ENCODE results near the gene PPP2R2D. TPM values are rescaled to one million over a fixed set of nuclear protein-coding genes. Genes with fewer than 3 reads are reported as not detected.

PPP2R2D gene
- total RNA-seq, 2 donors from 2014 or later = 23.8 to 30.6 TPM

DNA sequence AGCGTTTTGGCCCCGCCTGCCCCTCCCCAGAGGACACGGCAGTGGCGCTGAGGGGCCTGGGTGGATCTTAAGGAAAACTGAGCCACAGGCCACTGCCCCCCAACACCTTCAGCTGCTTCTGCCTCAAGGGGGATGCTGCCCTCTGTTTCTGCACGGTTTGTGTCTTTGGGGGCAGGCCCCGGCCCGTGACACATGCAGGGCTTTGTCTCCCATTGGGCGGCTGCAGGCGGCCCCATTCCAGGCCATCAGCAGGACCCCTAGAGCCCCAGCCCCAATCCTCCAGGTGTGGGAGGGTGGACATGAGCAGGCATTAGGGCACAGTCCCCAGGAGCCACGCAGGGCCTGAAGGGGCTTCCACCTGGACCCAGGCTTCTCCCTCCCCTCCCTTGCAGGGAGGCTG lies 25.3 kb upstream of the PPP2R2D start:
- Histone ChIP-seq H3K4me1 (peaks cover 0 to 10% of the 10 kb centered on the region in 2 donors), H3K27ac (no peak overlapping the region), H3K9me3 (no peaks in the 10 kb centered on the region), H3K4me3 (no peak overlapping the region), H3K36me3 (no peaks in the 10 kb centered on the region), H3K27me3 (no peaks in the 10 kb centered on the region)
- no peak for TF ChIP-seq CTCF (IDR thresholded peaks at IDR 0.05)
- no peak for DNase-seq (ENCODE audit: low spot score)

DNA sequence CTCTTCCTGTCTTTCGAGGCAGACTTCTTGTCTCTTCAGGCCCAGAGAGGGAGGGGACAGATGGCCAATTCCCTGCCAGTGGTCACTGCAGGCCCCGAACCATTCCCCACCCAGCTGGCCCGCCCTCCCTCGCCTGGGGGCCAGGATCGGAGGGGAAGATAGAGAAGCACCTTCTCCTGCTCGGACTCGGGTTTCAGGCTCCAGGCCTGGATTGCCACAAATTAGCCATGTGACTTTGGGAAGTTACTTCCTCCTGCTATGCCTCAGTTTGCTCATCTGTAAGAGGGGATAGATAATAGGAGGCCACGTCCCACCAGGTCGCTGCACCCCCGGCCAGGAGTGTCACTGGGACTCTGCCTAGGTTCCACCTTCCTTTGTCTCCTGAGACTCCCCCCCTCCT lies 24.8 kb upstream of the PPP2R2D start:
- no peaks in the 10 kb centered on the region for H3K27me3 ChIP-seq
- no peak overlapping the region for H3K27ac ChIP-seq

GRCh38 chr10:131876508-131876907 lies 24.3 kb upstream of the PPP2R2D start:
- Histone ChIP-seq H3K27me3 (no peaks in the 10 kb centered on the region), H3K36me3 (no peaks in the 10 kb centered on the region), H3K4me3 (no peak overlapping the region), H3K4me1 (peaks cover 0 to 10% of the 10 kb centered on the region in 2 donors), H3K27ac (no peak overlapping the region), H3K9me3 (no peaks in the 10 kb centered on the region)
- no peak for DNase-seq (ENCODE audit: low spot score)
- no peak for TF ChIP-seq CTCF (IDR thresholded peaks at IDR 0.05)

More for the DNA sequence above, 24.8 kb upstream of the PPP2R2D start:
- Histone ChIP-seq H3K4me3 (no peak overlapping the region), H3K4me1 (peaks cover 0 to 10% of the 10 kb centered on the region in 2 donors), H3K36me3 (no peaks in the 10 kb centered on the region), H3K9me3 (no peaks in the 10 kb centered on the region)
- DNase-seq (ENCODE audit: low spot score) = no peak
- no peak for TF ChIP-seq CTCF (IDR thresholded peaks at IDR 0.05)

DNA sequence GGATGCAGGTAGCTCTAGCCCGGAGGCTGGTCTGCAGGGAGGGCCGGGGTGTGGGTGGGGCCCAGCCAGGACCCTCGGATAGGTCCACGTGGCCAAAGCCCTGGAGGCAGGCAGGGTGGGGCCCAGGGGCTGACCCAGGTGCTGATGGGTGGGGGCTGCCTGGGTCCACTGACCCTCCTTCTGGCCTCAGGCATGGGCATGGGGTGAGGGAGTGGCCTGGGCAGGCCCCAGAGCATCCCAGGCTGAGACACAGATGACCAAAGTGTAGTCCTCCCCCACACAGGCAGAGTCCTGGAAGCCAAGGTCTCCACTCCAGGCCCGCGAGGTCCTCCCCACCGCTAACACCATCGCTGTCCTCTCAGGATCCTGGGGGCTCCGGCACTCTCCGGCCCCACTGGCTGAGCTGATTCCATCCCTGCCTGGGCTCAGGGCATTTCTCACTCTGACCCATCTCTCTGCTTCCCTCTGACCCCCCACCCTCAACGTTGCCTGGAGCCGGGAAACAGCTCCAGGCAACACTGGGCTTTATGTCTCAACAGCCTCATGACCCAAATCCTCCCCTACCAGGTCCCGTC lies 20.7 kb upstream of the PPP2R2D start:
- H3K4me1 ChIP-seq = peaks cover 0 to 4% of the 10 kb centered on the region in 2 donors
- no peak for TF ChIP-seq CTCF (IDR thresholded peaks at IDR 0.05)
- no peak overlapping the region for H3K27ac ChIP-seq
- H3K36me3 ChIP-seq = no peaks in the 10 kb centered on the region
- H3K27me3 ChIP-seq = no peaks in the 10 kb centered on the region
- H3K4me3 ChIP-seq = no peak overlapping the region
- DNase-seq (ENCODE audit: low spot score) = no peak
- no peaks in the 10 kb centered on the region for H3K9me3 ChIP-seq

GRCh38 chr10:131881104-131881880 lies 19.5 kb upstream of the PPP2R2D start:
- H3K27ac ChIP-seq = no peak overlapping the region
- no peak for TF ChIP-seq CTCF (IDR thresholded peaks at IDR 0.05)
- no peaks in the 10 kb centered on the region for H3K9me3 ChIP-seq
- H3K36me3 ChIP-seq = no peaks in the 10 kb centered on the region
- DNase-seq (ENCODE audit: low spot score) = no peak
- H3K27me3 ChIP-seq = no peaks in the 10 kb centered on the region
- no peak overlapping the region for H3K4me3 ChIP-seq
- peaks cover 0 to 7% of the 10 kb centered on the region in 2 donors for H3K4me1 ChIP-seq
